Panc1 (cell line): Measurements from ENCODE around the gene UXS1. TPM values are rescaled to one million over a fixed set of nuclear protein-coding genes. Genes with fewer than 3 reads are reported as not detected.

Experiments
- ATAC-seq: fragments of 200-7000 bp; cut with Tn5 transposase; 2 replicates; pipeline ENCODE4 v1.9.1; 2020; ENCODE audit warnings: mild to moderate bottlenecking, moderate library complexity
- BruUV-seq: library from RNA; stranded (reverse); fragments of 400-500 nt; replicated peaks from 2 replicates; lab custom pipeline; 2021; lab: Mats Ljungman, UMichigan
- CTCF ChIA-PET: fragments of 300-600 bp; sonication (Branson Sonifier 250); formaldehyde crosslinking; loops from one replicate; lab custom pipeline; 2022; ENCODE audit warnings: antibody characterized with exemption; lab: Charles Lee
- POLR2A ChIA-PET: fragments of 300-600 bp; sonication (Branson Sonifier 250); formaldehyde crosslinking; loops from one replicate; lab custom pipeline; 2022; ENCODE audit warnings: antibody characterized with exemption; lab: Charles Lee
- DNase-seq: peaks from one replicate; pipeline ENCODE4 v3.0.0-alpha.2; 2010; ENCODE audit warnings: low read depth, low spot score
- H3K27ac ChIP-seq: 2 replicates; pipeline ENCODE4 v1.5.1; 2011; ENCODE audit warnings: mild to moderate bottlenecking, low read length, inconsistent platforms
- H3K27me3 ChIP-seq: fragments of 200-500 bp; sonication (Bioruptor generic); 2 replicates; pipeline ENCODE4 v1.6.0; 2014; ENCODE audit warnings: low read length, inconsistent platforms; ENCODE audit not compliant: control insufficient read depth, insufficient read depth
- H3K36me3 ChIP-seq: fragments of 200-500 bp; sonication (Bioruptor generic); 2 replicates; pipeline ENCODE4 v1.5.1; 2014; ENCODE audit warnings: inconsistent platforms, mild to moderate bottlenecking, low read length, moderate library complexity; ENCODE audit not compliant: control insufficient read depth, insufficient read depth
- H3K4me1 ChIP-seq: 2 replicates; pipeline ENCODE4 v1.5.1; 2011; ENCODE audit warnings: inconsistent platforms, mild to moderate bottlenecking, low read length, moderate library complexity; ENCODE audit not compliant: control insufficient read depth, insufficient read depth
- H3K4me3 ChIP-seq, 2 experiments: 2 replicates each; pipeline ENCODE4 v1.5.1; 2011 to 2012; ENCODE audit warnings: low read depth in 2 of 2, low read length in 2 of 2, mild to moderate bottlenecking in 2 of 2, inconsistent platforms in 1 of 2, moderate library complexity in 1 of 2
- H3K9me3 ChIP-seq: fragments of 200-500 bp; sonication (Bioruptor generic); 2 replicates; pipeline ENCODE4 v1.5.1; 2014; ENCODE audit warnings: low read depth, mild to moderate bottlenecking, inconsistent platforms, low read length, moderate library complexity; ENCODE audit not compliant: control insufficient read depth, insufficient read depth
- POLR2AphosphoS5 ChIP-seq: IDR thresholded peaks from 2 replicates; pipeline ENCODE4 v1.6.1; 2012; ENCODE audit warnings: mild to moderate bottlenecking, low read depth, low read length, moderate library complexity
- REST ChIP-seq, 2 experiments: IDR thresholded peaks; 2 replicates each; pipeline ENCODE4 v1.6.1; 2011 to 2012; ENCODE audit warnings: low read depth in 2 of 2, control low read depth in 1 of 2, low read length in 1 of 2, mild to moderate bottlenecking in 1 of 2, moderate library complexity in 1 of 2; ENCODE audit not compliant: insufficient read depth in 1 of 2
- SIN3A ChIP-seq: IDR thresholded peaks from 2 replicates; pipeline ENCODE4 v1.6.1; 2012; ENCODE audit warnings: low read depth, mild to moderate bottlenecking, low read length, moderate library complexity, borderline replicate concordance; ENCODE audit not compliant: insufficient read depth
- TCF7L2 ChIP-seq: IDR thresholded peaks from 2 replicates; pipeline ENCODE4 v1.6.1; 2011; ENCODE audit warnings: mild to moderate bottlenecking, low read depth, low read length, inconsistent platforms
- in situ Hi-C: cut with HindIII; loops from 2 replicates; pipeline ENCODE4 v1.10.0; 2016; ENCODE audit warnings: low sequenced_read_pairs, low pct_unique_long_range_greater_than_20kb
- intact Hi-C: fragments of 100-400 bp; cut with micrococcal nuclease; formaldehyde crosslinking; loops from one replicate; pipeline ENCODE4 v1.10.0; 2022; ENCODE audit not compliant: unreplicated experiment
- total RNA-seq: library from RNA; stranded (reverse); gene quantifications from one replicate; pipeline ENCODE4 v1.2.1, GENCODE V29; 2021; ENCODE audit not compliant: unreplicated experiment
- TF ChIP-seq, protein P1 (sequence below): fragments of 450-650 bp; IDR thresholded peaks from 2 replicates; pipeline ENCODE4 v1.5.1; 2017; ENCODE audit warnings: mild to moderate bottlenecking

Gene UXS1
- total RNA-seq, 1 experiment from 2014 or later: 72.0 TPM

DNA sequence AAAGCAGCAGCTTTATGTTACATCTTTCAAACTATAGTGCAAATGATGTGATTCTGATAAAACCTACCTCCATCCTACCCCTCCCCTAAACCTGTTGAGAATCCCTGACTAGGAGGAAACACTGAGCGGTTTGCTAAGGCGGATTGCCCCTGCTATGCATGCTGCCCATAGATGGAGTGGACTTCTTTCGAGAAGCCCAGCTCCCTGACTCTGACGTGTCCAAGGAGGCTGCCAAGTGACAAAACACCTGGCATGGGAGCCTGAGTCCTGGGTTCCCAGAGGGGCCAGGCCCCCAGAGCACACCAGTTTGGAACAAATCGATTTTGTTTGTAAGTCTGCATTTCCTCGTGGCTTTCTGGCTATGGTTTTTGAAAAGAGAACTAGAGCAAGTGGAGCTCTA lies 1.4 kb upstream of the UXS1 start:
- Histone ChIP-seq H3K4me1 (peaks cover 24% of the 10 kb centered on the region), H3K9me3 (no peaks in the 10 kb centered on the region), H3K27ac (no peak overlapping the region), H3K4me3 (no peak overlapping the region; a peak in 1 of 4 replicates), H3K27me3 (no peaks in the 10 kb centered on the region; the same call in 1 of the 2 replicates), H3K36me3 (no peaks in the 10 kb centered on the region; the same call in 1 of the 2 replicates)
- intact Hi-C loops (no loop called here), in situ Hi-C loops (no loop called here)
- no TSS peak for BruUV-seq
- no peak for DNase-seq
- TF ChIP-seq, protein P1, sequence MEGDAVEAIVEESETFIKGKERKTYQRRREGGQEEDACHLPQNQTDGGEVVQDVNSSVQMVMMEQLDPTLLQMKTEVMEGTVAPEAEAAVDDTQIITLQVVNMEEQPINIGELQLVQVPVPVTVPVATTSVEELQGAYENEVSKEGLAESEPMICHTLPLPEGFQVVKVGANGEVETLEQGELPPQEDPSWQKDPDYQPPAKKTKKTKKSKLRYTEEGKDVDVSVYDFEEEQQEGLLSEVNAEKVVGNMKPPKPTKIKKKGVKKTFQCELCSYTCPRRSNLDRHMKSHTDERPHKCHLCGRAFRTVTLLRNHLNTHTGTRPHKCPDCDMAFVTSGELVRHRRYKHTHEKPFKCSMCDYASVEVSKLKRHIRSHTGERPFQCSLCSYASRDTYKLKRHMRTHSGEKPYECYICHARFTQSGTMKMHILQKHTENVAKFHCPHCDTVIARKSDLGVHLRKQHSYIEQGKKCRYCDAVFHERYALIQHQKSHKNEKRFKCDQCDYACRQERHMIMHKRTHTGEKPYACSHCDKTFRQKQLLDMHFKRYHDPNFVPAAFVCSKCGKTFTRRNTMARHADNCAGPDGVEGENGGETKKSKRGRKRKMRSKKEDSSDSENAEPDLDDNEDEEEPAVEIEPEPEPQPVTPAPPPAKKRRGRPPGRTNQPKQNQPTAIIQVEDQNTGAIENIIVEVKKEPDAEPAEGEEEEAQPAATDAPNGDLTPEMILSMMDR: no peak
- no peak for TF ChIP-seq REST (IDR thresholded peaks at IDR 0.05; ENCODE audit: insufficient read depth in 1 of 2, low read depth in 2 of 2, low read length in 1 of 2)
- TF ChIP-seq TCF7L2: no peak
- TF ChIP-seq SIN3A: no peak
- TF ChIP-seq POLR2AphosphoS5: no peak
- ChIA-PET CTCF (no interaction called here), POLR2A (interaction anchor here (0.6 kb wide), 1 partner anchor 111 kb away, joined by 3 read pairs; no protein-coding TSS in a partner anchor)
- ATAC-seq: no peak

DNA sequence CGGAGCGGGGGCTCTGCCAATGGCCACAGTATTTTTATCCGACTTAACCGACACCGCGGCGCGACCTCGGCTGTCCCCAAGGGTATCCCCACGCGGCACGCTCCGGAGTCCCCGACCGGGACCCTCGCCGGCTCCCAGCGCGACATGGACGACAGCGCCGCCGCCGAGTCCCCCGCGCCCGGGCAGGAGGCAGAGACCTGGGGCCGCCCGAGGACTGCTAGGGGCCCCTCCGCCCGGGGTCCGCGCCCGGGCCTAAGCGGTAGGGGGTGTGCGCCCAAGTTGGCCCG lies 468 bp downstream of the UXS1 start:
- POLR2A ChIA-PET: no interaction called here
- no TSS peak for BruUV-seq
- Histone ChIP-seq H3K36me3 (no peaks in the 10 kb centered on the region; the same call in 1 of the 2 replicates), H3K4me1 (peaks cover 35% of the 10 kb centered on the region), H3K9me3 (no peaks in the 10 kb centered on the region), H3K27me3 (no peaks in the 10 kb centered on the region), H3K4me3 (peak overlapping the region; percentile 78 to 86), H3K27ac (peak overlapping the region; percentile 73)
- ATAC-seq (no peak), DNase-seq (no peak)
- CTCF ChIA-PET: no interaction called here
- in situ Hi-C loops: no loop called here
- intact Hi-C loops: no loop called here
- TF ChIP-seq, protein P1: no peak
- TF ChIP-seq POLR2AphosphoS5 (no peak), TCF7L2 (no peak), REST (IDR thresholded peaks at IDR 0.05; ENCODE audit: insufficient read depth in 1 of 2, low read depth in 2 of 2, low read length in 1 of 2) (no peak), SIN3A (no peak)
